ENCODE measurements around the gene HBQ1.
"Not testable (repeated sequence)": the region's sequence is repeated elsewhere in the genome, so short reads cannot be mapped to it uniquely, and the experiment has no call there.

The HBQ1 gene

DNA sequence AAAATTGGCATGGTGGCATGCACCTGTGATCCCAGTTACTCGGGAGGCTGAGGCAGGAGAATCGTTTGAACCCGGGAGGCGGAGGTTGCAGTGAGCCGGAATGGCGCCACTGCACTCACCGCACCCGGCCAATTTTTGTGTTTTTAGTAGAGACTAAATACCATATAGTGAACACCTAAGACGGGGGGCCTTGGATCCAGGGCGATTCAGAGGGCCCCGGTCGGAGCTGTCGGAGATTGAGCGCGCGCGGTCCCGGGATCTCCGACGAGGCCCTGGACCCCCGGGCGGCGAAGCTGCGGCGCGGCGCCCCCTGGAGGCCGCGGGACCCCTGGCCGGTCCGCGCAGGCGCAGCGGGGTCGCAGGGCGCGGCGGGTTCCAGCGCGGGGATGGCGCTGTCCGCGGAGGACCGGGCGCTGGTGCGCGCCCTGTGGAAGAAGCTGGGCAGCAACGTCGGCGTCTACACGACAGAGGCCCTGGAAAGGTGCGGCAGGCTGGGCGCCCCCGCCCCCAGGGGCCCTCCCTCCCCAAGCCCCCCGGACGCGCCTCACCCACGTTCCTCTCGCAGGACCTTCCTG, at the start of gene HBQ1:
Gene HBQ1 (plus strand): TSS at position 359 of the 575 bp plus-strand sequence. CDS start 28 bp downstream, at position 387.
- no peak for DNase-seq

DNA sequence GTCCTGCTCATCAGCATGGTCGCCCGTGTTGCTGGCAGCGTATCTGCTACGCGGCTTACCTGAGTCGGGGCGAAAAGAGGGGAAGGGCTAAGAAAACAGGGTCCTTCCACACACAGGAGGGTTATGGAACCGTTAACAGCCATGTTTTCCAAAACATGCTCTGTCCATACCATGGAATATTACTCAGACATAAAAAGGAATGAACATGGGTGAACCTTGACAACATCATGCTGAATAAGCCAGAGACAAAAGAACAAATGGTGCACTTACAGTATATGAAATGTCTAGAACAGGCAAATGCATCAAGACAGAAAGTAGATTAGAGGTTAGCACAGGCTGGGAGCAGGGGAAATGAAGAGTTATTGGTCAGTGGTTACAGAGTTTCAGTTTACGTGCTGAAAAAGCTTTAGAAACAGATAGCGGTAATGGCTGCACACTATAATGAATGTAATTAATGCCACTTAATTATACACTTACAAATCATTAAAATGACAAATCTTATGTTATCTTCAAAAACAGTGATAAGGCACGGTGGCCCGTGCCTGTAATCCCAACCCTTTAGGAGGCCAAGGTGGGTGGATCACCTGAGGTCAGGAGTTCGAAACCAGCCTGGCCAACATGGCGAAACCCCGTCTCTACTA, 49.6 kb upstream of the HBQ1 start:
- no peak for DNase-seq

DNA sequence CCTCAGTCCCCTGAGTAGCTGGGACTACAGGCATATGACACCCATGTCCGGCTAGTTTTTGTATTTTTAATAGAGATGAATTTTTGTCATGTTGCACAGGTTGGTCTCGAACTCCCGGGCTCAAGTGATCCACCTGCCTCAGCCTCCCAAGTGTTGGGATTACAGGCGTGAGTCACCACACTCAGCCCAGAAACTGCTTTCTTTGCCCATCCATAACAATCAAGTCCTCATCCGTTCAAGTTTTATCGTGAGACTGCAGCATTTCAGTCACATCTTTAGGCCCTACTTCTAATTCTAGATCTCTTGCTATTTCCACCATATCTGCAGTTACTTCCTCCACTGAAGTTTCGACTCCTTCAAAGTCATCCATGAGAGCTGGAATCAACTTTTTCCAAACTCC, 48.1 kb upstream of the HBQ1 start:
- DNase-seq = no peak

DNA sequence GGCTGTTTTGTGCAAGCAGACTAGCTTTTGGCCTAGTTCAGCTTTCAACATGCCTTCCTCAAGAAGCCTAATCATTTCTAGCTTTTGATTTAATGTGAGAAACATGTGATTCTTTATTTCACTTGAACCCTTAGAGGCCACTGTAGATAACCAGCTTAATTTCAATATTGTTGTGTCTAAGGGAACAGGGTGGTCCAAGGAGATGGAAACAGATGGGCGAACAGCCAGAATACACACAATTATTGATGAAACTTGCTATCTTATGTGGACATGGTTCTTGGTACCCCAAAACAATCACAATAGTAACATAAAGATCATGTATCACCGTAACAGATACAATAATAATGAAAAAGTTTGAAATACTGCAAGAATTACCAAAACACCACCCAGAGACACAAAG, 46.5 kb upstream of the HBQ1 start:
- DNase-seq = no peak

DNA sequence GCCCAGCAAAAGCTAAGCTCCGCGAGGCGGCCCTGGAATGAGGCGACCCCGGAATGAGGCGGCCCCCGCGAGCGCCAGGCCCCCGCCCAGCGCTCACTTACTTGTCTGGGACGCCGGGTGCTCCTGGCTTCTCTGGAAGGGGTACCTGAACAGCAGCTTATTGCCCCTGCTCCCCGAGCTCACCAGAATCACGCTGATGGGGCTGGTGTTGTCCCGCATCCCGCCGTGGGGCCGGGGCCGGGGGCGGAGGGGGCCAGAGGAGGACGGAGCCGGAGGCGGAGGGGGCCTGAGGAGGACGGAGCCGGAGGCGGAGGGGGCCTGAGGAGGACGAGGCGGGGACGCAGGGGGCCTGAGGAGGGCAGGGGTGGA, 42.2 kb upstream of the HBQ1 start:
- no peak for DNase-seq

DNA sequence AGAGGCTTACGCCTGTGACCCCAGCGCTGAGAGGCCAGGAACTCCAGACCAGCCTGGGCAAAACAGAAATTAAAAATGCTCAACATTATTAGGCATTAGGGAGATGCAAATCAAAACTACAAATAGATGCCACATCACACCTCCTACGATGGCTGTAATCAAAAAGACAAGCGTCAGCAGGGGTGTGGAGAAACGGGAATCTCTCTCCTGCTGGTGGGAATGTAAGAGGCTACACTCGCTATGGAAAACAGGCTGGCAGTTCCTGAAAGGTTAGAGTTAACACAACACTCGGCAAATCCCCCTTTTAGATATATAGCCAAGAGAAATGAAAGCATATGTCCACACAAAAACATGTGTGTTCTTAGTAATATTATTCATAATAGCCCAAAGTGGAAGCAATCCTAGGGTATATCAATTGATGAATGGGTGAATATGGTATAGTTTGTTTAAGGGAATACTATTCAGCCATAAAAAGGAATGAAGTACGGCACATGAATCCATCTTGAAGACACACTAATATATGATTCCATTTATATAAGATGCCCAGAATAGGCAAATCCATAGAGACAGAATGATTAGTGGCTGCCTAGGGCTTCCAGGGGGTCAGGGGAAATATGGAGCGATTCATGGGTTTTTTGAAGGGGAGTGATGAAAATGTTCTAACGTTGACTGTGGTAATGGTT, 39.9 kb upstream of the HBQ1 start:
- DNase-seq = no peak

DNA sequence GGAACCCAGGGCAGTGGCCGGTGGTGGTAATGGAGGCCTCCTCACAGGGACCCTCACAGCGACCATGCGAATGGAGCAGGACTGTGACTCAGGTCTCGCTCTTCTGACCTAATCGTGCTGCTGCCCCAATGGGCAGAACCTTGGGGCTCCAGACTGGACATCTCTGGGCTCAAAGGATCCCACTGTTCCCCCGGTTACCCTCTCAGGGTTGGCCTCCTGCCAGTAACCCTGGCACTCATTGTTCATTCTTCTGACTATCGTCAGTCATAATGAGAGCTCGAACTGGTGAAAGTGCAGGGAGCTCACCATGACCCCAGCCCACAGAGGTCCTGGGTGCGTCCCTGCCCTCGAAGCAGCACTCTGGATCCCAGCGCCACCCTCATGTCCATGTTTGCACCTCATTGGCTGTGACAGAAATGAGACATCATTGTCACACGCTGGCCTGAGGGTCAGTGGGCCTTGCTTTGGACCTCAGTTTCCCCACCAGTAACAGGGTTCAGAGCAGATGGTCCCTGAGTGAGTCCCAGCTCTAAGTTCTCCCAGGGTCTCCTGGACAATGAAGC, 37.8 kb upstream of the HBQ1 start:
- DNase-seq = no peak

DNA sequence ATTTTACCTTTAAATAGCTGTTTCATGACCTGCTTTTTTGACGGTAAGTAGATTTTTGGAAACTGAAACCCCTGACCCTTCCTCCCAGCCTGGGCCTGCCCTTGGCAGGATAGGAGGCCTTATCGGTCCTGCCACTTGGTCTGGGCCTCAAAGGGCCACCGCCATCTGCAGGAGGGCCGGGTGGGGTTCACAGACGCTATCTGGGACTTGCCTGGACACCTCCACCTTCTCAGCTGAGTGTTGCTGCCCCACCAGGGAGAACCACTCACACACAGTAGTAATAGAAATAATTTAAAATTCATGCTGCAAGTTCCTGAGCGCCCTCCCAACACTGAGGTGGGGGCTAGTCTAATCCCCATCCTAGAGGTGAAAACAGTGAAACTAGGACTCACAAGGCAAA, 37.2 kb upstream of the HBQ1 start:
- no peak for DNase-seq

DNA sequence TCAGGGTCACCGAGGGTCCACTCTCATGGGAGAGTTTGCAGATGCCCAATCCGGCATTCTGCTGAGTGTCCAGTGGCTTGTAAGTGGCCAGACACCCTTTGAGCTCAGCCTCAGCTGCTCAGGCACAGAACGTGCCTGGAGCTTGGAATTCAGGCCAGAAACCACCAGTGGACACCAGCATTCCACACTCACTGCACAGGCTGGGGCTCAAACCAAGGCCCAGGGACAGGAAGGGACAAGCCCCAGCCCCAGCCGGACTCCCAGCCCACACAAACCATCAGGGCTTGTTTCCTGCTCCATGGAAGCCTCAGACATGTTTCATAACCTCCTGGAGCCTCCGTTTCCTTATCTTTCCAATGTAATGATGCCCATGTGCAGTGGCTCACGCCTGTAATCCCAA, 36.8 kb upstream of the HBQ1 start:
- DNase-seq = no peak

DNA sequence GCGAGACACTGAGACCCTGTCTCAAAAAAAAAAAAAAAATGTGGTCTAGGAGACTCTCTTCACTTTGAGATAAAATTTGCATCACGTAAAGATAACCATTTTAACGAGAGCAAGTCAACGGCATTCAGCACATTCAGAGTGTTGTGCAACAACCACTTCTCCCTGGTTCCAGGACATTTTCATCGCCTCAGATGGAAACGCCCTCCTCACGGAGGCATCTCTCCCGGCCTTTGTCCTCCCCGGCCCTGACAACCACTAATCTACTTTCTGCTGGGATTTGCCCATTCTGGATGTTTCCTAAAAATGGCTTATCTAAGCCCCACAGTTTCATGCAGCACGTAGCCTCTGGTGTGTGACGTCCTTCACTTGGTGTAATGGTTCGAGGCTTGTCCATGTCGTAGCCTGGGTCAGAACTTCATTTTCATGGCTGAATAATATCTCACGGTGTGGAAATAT, 35.4 kb upstream of the HBQ1 start:
- no peak for DNase-seq

DNA sequence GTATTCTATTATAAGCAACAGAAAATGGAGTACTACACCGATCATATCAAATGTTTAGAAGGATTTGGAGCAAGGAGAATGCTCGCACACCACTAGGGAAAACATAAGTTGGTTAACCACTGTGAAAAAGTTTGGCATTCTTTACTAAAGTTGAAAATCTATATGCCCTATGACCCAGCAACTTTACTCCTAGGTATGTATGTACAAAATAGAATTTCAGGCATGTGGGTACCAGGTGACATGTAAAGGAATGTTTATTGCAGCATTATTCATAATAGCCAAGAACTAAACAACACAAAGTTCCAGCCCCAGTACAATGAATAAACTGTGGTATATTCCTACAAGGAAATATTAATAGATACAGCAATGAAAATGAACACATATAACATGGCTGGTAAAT, 33.6 kb upstream of the HBQ1 start:
- no peak for DNase-seq

DNA sequence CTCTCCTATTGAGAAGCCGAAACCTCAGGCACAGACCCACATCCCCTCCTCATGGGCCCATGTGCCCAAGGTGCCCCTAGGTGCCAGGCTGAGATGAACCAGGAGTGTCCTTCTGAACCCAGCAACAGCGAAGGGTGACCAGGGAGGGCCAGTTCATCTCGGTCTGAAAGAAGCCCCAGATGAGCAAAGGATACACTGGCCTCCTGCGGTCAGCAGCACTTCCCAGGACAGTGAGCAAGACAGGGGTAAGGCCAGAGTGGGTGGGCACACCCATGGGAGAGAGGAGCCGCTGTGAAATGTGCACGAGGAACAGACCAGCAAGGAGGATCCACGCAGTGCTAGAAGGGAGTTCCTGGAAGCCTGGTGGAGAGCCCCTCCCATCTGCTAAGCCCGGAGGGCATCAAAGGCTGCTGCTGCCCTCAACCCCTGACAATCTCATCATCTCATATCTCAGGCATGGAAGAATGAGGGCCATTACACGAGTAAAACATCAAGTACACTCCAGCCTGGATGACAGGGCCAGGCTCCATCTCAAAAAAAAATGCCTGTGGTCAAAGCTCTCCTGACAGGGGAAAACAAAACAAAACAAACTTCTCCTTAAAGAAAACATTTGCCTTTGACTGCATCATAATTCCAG, 31.1 kb upstream of the HBQ1 start:
- no peak for DNase-seq

DNA sequence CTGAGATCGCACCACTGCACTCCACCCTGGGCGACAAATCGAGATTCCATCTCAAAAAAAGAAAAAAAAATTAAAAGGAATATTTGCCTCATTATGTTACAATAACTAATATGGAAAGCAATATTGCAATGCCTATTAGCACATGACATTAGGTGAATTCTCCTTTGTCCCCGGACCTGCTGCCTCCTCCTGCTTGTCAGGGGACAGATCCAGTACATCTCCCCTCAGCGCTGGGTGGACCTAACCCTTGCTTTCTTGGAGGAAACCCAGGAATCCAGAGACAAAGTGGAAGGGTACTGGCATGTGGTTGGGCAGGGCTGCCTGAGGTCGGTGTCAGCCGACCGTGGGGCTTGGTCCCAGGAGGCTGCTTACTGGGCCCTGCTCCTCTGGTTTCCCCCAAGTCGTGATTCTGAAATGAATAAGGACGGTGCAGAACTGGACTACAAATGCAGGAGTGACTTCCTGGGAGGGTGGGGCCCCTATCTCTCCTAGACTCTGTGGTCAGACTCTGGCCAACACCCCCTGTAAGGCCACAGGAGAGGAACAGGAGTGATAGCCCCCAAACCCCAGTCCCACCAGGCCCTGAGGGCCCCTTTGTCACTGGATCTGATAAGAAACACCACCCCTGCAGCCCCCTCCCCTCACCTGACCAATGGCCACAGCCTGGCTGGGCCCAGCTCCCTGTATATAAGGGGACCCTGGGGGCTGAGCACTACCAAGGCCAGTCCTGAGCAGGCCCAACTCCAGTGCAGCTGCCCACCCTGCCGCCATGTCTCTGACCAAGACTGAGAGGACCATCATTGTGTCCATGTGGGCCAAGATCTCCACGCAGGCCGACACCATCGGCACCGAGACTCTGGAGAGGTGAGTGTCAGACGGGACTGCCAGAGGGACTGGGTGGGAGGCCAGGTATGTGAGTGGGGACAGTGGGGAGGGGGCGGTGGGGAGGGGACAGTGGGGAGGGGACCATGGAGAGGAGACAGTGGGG, 27.8 kb upstream of the HBQ1 start, which contains the start of gene HBZ:
Gene HBZ (plus strand): TSS at position 504 of the 988 bp plus-strand sequence. CDS start 266 bp downstream, at position 770.
- DNase-seq = no peak

DNA sequence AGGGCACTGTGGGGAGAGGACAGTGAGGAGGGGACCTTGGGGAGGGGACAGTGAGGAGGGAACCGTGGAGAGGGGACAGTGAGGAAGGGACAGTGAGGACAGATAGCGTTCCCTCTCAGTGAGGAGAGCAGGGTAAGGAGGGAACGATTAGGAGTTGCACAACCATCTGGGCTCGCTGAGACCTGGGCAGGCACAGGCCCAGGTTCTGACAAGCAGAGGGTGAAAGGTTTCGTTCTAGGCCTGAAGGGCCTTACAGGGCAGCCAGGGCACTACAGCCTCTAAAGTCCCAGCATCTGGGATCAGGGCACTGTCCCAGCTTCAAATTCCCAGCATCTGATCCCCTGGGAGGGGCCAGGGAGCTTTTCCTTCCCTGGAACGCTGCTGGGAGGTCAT, 27.1 kb upstream of the HBQ1 start:
- DNase-seq = not testable (repeated sequence)

DNA sequence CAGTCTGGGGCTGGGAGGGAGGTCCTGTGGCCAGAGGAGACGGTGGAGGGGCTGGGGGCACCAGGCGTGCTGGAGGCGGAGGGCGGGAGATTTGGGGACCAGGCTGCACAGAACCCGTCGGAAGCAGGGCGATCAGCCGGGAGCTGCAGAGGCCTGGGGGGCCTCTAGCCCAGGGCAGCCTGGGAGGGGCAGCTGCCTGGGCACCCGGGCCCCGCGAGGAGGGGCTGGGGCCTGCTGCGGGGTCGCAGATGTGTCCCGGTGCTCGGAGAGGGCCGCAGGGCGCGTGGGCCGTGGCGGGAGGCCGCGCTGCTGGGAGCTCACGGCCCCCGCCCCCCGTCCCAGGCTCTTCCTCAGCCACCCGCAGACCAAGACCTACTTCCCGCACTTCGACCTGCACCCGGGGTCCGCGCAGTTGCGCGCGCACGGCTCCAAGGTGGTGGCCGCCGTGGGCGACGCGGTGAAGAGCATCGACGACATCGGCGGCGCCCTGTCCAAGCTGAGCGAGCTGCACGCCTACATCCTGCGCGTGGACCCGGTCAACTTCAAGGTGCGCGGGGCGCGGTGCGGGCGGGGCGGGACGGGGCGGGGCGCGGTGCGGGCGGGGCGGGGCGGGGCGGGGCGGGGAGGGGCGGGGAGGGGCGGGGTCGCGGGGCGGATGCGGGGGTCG, 26.6 kb upstream of the HBQ1 start:
- DNase-seq = not testable (repeated sequence)

DNA sequence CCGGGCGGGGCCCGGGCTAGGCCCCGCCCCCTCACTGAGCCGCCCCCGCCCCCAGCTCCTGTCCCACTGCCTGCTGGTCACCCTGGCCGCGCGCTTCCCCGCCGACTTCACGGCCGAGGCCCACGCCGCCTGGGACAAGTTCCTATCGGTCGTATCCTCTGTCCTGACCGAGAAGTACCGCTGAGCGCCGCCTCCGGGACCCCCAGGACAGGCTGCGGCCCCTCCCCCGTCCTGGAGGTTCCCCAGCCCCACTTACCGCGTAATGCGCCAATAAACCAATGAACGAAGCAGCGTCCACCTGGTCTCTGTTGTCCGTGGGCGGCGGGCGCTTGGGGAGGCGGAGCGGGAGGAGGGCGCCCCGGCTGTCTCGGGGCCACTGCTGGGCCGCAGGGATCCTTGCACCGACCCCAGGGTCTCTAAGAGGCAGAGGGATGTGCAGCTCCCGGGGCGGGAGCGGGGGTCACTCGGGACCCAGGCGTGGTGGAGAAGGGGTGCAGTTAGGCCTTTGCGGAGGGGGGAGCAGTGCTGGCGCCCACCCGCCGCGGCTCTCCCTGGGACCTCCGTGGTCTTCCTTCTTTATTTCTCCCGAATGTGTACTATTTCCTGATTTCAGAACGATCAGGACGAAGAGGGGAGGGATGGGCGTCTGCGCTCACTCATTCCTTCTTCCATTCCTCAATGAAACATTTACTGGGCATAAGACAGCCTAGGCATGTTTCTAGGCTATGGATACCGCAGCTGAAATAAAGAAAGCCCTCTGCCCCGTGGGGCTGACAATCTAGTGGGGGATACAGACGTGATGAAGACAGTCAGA, 25.8 kb upstream of the HBQ1 start:
- no peak for DNase-seq

DNA sequence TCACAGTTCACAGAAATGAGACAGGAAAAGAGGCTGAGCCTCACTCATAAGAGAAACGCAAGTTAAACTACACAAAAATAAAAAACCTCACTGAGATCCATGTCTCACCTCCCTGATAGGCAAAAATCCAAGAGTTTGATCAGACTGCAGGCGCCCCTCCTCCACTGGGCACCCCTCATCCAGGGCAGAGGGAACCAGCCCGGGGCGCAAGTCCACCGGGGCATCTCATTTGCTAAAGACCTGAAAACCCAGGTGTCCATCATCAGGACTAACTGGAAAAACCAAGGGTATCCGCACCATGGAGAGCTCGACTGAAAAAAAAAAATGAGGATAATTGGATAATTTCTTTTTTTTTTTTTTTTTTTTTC, 25.2 kb upstream of the HBQ1 start:
- no peak for DNase-seq

DNA sequence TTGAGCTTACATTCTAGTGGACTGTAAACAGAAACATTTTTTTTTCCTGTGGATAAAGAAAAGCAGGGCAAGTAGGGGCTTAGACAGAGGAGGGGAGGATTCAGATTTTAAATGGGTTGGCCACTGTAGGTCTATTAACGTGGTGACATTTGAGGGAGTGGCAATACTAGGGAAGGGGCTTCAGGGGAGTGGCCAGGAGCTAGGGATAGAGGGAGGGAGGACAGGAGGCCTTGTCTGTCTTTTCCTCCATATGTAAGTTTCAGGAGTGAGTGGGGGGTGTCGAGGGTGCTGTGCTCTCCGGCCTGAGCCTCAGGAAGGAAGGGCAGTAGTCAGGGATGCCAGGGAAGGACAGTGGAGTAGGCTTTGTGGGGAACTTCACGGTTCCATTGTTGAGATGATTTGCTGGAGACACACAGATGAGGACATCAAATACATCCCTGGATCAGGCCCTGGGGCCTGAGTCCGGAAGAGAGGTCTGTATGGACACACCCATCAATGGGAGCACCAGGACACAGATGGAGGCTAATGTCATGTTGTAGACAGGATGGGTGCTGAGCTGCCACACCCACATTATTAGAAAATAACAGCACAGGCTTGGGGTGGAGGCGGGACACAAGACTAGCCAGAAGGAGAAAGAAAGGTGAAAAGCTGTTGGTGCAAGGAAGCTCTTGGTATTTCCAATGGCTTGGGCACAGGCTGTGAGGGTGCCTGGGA, 21.0 kb upstream of the HBQ1 start:
- no peak for DNase-seq

DNA sequence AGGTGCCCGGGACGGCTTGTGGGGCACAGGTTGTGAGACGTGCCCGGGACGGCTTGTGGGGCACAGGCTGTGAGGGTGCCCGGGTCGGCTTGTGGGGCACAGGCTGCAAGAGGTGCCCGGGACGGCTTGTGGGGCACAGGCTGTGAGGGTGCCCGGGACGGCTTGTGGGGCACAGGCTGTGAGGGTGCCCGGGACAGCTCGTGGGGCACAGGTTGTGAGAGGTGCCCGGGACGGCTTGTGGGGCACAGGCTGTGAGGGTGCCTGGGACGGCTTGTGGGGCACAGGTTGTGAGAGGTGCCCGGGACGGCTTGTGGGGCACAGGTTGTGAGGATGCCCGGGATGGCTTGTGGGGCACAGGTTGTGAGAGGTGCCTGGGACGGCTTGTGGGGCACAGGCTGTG, 20.0 kb upstream of the HBQ1 start:
- DNase-seq = not testable (repeated sequence)

DNA sequence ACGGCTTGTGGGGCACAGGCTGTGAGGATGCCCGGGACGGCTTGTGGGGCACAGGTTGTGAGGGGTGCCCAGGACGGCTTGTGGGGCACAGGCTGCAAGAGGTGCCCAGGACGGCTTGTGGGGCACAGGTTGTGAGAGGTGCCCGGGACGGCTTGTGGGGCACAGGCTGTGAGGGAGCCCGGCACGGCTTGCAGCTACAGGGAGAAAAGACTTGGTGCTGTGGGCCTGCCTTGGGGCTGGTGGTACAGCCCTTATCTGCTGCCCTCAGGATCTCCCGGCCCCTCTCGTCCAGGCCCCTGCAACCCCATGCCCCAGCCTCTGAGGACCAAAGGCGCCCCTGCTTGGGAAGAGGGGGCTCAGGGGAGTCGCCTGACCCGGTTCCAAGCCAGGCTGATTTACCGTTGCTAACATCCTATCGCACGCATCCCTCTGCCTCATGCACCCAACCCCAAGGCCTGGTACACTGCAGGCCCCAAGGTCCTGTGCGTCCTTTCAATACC, 19.5 kb upstream of the HBQ1 start:
- DNase-seq = no peak

Data from HCEC 1CT (cell line).